K562 (cell line): ENCODE measurements around the gene SEMA4F. TPM values are rescaled to one million over a fixed set of nuclear protein-coding genes. Genes with fewer than 3 reads are reported as not detected.

Experiments used
- ATAC-seq: fragments of 200-7000 bp; cut with Tn5 transposase; 3 replicates; pipeline ENCODE4 v1.9.1; 2020; ENCODE audit warnings: moderate library complexity
- BruUV-seq: library from RNA; stranded (reverse); fragments of 400-500 nt; replicated peaks from 2 replicates; lab custom pipeline; 2021; lab: Mats Ljungman, UMichigan
- CTCF ChIA-PET: fragments of 300-600 bp; formaldehyde crosslinking; extraction: SDS; loops from one replicate; lab custom pipeline; 2021; ENCODE audit warnings: low intra/inter-chr PET ratio; lab: Yijun Ruan, JAX
- POLR2A ChIA-PET: fragments of 300-600, 350-650 bp; sonication (Branson Sonifier 250); formaldehyde crosslinking; extraction: SDS; loops from one replicate; lab custom pipeline; 2021; ENCODE audit warnings: antibody characterized with exemption, inconsistent platforms; lab: Yijun Ruan, JAX
- DNase-seq, 4 experiments: peaks; one replicate each; pipeline versions ENCODE4 v3.0.0 to v3.0.0-alpha.2; 2011 to 2018; ENCODE audit warnings: low spot score in 3 of 4, mixed read lengths in 3 of 4; ENCODE audit errors: extremely low read depth in 1 of 4
- FAIRE-seq: peaks from 2 replicates; lab custom pipeline; 2011; peaks lifted over from hg19 to GRCh38; lab: Jason Lieb, UNC
- H2AFZ ChIP-seq: 2 replicates; pipeline ENCODE4 v1.6.0; 2011; ENCODE audit warnings: low read depth, low read length, control low read depth, inconsistent platforms
- H3K27ac ChIP-seq: fragments of 200-600 bp; 3 replicates; pipeline ENCODE4 v1.8.0; 2011; ENCODE audit warnings: low read depth, mild to moderate bottlenecking, control low read depth, inconsistent platforms, low read length, moderate library complexity, mixed read lengths; ENCODE audit errors: extremely low read depth
- H3K27me3 ChIP-seq, 2 experiments: fragments of 300-600 bp in 1 of 2; 2 replicates in 1 of 2; 3 replicates in 1 of 2; pipeline versions ENCODE4 v1.6.0 to v1.8.0; 2011; ENCODE audit warnings: inconsistent platforms in 2 of 2, low read length in 2 of 2, mild to moderate bottlenecking in 1 of 2, mixed read lengths in 1 of 2, moderate library complexity in 1 of 2; ENCODE audit not compliant: control insufficient read depth in 2 of 2, insufficient read depth in 2 of 2
- H3K36me3 ChIP-seq: fragments of 300-600 bp; 3 replicates; pipeline ENCODE4 v1.8.0; 2011; ENCODE audit warnings: mild to moderate bottlenecking, low read length, inconsistent platforms; ENCODE audit not compliant: control insufficient read depth, insufficient read depth
- H3K4me1 ChIP-seq, 2 experiments: fragments of 200-600 bp in 1 of 2; replicated peaks in 1 of 2; 2 replicates in 1 of 2; 3 replicates in 1 of 2; pipeline versions ENCODE4 v1.5.1 to v1.8.0; 2011; ENCODE audit warnings: inconsistent platforms in 2 of 2, low read length in 2 of 2, mild to moderate bottlenecking in 1 of 2, mixed read lengths in 1 of 2, moderate library complexity in 1 of 2; ENCODE audit not compliant: control insufficient read depth in 2 of 2, insufficient read depth in 2 of 2
- H3K4me2 ChIP-seq: 2 replicates; pipeline ENCODE4 v1.6.1; 2011; ENCODE audit warnings: low read length, control low read depth, inconsistent platforms, mixed read lengths; ENCODE audit not compliant: insufficient read depth
- H3K4me3 ChIP-seq: fragments of 200-600 bp; sonication (generic), shearing (Covaris generic); 2 replicates; pipeline ENCODE4 v1.5.1; 2016; ENCODE audit warnings: control low read depth, inconsistent platforms
- H3K79me2 ChIP-seq: fragments of 200-600 bp; 3 replicates; pipeline ENCODE4 v1.8.0; 2011; ENCODE audit warnings: low read length, inconsistent platforms; ENCODE audit not compliant: control insufficient read depth, insufficient read depth
- H3K9ac ChIP-seq, 2 experiments: 2 replicates each; pipeline versions ENCODE4 v1.6.0 to v1.6.1; 2011; ENCODE audit warnings: low read depth in 2 of 2, low read length in 2 of 2, control low read depth in 1 of 2, inconsistent platforms in 1 of 2, mild to moderate bottlenecking in 1 of 2, mixed read lengths in 1 of 2; ENCODE audit not compliant: insufficient read depth in 1 of 2
- H3K9me1 ChIP-seq: one replicate; pipeline ENCODE4 v1.6.0; 2011; ENCODE audit warnings: inconsistent platforms, mild to moderate bottlenecking, low read length, moderate library complexity; ENCODE audit not compliant: control insufficient read depth, insufficient read depth
- H3K9me3 ChIP-seq: replicated peaks from 2 replicates; pipeline ENCODE4 v1.5.1; 2011; ENCODE audit warnings: low read depth, low read length, inconsistent platforms; ENCODE audit not compliant: control insufficient read depth, insufficient read depth
- H4K20me1 ChIP-seq: replicated peaks from 2 replicates; pipeline ENCODE4 v1.6.1; 2011; ENCODE audit warnings: low read length, inconsistent platforms, mixed read lengths; ENCODE audit not compliant: control insufficient read depth, insufficient read depth
- DACH1 ChIP-seq: fragments of 450-650 bp; IDR thresholded peaks from 2 replicates; pipeline ENCODE4 v1.6.1; 2018; ENCODE audit not compliant: partially characterized antibody
- LCOR ChIP-seq: sonication (generic); formaldehyde crosslinking; IDR thresholded peaks from 2 replicates; pipeline ENCODE4 v1.8.0; 2022; ENCODE audit warnings: mild to moderate bottlenecking, missing genetic modification reagents
- RFX1 ChIP-seq: fragments of 450-650 bp; IDR thresholded peaks from 2 replicates; pipeline ENCODE4 v1.6.1; 2016; ENCODE audit warnings: mild to moderate bottlenecking, moderate library complexity
- WGBS: fragments of 100-300 bp; shearing (Covaris generic); methylation state at CpG from one replicate; pipeline ENCODE4 v1.1.6; 2016; ENCODE audit warnings: low coverage, mixed read lengths; ENCODE audit not compliant: insufficient coverage; ENCODE audit errors: missing lambda C conversion rate; 5-methylcytosine and 5-hydroxymethylcytosine counted together
- in situ Hi-C: fragments of 300-500 bp; cut with MboI; formaldehyde crosslinking; loops from 4 replicates; pipeline ENCODE4 v1.15.0; 2018; ENCODE audit warnings: inconsistent platforms, mixed read lengths
- intact Hi-C: fragments of 100-400 bp; cut with micrococcal nuclease; formaldehyde crosslinking; loops from 2 replicates; pipeline ENCODE4 v1.14.2; 2022
- polyA plus RNA-seq, 8 experiments: library from polyadenylated mRNA; depleted of rRNA in 4 of 8; stranded (reverse) in 5 of 8; unstranded in 3 of 8; fragments of >200 nt; fragmentation: Nextera tagmentation in 2 of 8; fragmentation: Illumina TruSeq in 1 of 8; extraction: Ambion mirVana in 2 of 8; extraction: Trizol in 1 of 8; gene quantifications; 2 replicates each; pipeline versions ENCODE4 v1.2.1 to v1.2.3, GENCODE V29; 2011 to 2014; ENCODE audit warnings: inconsistent platforms in 1 of 8, missing spikeins in 1 of 8
- total RNA-seq, 7 experiments: library from RNA; depleted of rRNA in 6 of 7; stranded (reverse); fragments of >200 nt in 6 of 7; fragmentation: Illumina TruSeq in 2 of 7; extraction: Trizol in 2 of 7; gene quantifications; 2 replicates each; pipeline versions ENCODE4 v1.2.1 to v1.2.3, GENCODE V29; 2011 to 2021; ENCODE audit warnings: low replicate concordance in 1 of 7
- TF ChIP-seq, protein P1 (sequence below): fragments of 200-400 bp; formaldehyde crosslinking; IDR thresholded peaks from 2 replicates; pipeline ENCODE4 v1.6.1; 2017; ENCODE audit warnings: mild to moderate bottlenecking, low read depth, low read length, moderate library complexity
- TF ChIP-seq, protein P2 (sequence below): fragments of 450-650 bp; IDR thresholded peaks from 2 replicates; pipeline ENCODE4 v1.6.1; 2016

SEMA4F gene
- total and polyA plus RNA-seq, 9 of the 15 experiments (the other 6 are each of a cell fraction or from before 2014, with no cell fraction given) = 0.08 to 1.6 (median 0.33) TPM

DNA sequence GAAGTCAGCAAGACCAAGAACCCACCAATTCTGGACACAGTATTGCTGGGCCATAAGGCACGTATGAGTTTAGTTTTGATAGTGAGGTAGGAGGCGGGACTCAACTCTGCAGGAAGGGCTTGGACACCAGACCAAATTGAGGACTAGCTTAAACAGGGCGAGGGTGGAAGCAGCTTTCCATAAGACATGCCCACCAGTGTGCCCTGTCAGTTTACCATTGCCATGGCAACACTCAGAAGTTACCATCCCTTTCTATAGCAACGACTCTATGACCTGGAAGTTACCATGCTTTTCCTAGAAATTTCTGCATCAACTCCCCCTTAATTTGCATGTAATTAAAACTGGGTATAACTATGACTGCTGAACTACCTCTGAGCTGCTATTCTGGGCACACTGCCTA is 8.7 kb upstream of the SEMA4F start:
- H3K4me3 ChIP-seq = no peak overlapping the region
- peaks cover 0 to 2% of the 10 kb centered on the region in 2 experiments; a peak in 1 of 5 replicates for H3K27me3 ChIP-seq
- H3K27ac ChIP-seq = no peak overlapping the region
- BruUV-seq = no TSS peak
- no peak overlapping the region for H3K4me2 ChIP-seq
- intact Hi-C loops = no loop called here
- no peak for DNase-seq
- peak overlapping the region; percentile 54; the same call in 1 of the 2 replicates for H2AFZ ChIP-seq
- TF ChIP-seq, protein P1, sequence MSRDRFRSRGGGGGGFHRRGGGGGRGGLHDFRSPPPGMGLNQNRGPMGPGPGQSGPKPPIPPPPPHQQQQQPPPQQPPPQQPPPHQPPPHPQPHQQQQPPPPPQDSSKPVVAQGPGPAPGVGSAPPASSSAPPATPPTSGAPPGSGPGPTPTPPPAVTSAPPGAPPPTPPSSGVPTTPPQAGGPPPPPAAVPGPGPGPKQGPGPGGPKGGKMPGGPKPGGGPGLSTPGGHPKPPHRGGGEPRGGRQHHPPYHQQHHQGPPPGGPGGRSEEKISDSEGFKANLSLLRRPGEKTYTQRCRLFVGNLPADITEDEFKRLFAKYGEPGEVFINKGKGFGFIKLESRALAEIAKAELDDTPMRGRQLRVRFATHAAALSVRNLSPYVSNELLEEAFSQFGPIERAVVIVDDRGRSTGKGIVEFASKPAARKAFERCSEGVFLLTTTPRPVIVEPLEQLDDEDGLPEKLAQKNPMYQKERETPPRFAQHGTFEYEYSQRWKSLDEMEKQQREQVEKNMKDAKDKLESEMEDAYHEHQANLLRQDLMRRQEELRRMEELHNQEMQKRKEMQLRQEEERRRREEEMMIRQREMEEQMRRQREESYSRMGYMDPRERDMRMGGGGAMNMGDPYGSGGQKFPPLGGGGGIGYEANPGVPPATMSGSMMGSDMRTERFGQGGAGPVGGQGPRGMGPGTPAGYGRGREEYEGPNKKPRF = no peak
- TF ChIP-seq, protein P2, sequence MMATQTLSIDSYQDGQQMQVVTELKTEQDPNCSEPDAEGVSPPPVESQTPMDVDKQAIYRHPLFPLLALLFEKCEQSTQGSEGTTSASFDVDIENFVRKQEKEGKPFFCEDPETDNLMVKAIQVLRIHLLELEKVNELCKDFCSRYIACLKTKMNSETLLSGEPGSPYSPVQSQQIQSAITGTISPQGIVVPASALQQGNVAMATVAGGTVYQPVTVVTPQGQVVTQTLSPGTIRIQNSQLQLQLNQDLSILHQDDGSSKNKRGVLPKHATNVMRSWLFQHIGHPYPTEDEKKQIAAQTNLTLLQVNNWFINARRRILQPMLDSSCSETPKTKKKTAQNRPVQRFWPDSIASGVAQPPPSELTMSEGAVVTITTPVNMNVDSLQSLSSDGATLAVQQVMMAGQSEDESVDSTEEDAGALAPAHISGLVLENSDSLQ = 0 out of 2 replicates have a peak, but pooled peaks have one; percentile 8
- TF ChIP-seq LCOR (CRISPR knock-in tag) (no peak), DACH1 (no peak), RFX1 (peak; percentile 67)
- TF ChIP-seq, all 486 proteins: peak for 2
- H3K4me1 ChIP-seq = peaks cover 0 to 6% of the 10 kb centered on the region in 2 experiments; a peak in 2 of 5 replicates
- in situ Hi-C loops = no loop called here
- H3K9ac ChIP-seq = no peak overlapping the region; a peak in 1 of 4 replicates
- POLR2A ChIA-PET = no interaction called here
- H3K79me2 ChIP-seq = no peaks in the 10 kb centered on the region
- H3K9me3 ChIP-seq = peaks cover 3% of the 10 kb centered on the region; the same call in 1 of the 2 replicates
- H3K9me1 ChIP-seq = no peaks in the 10 kb centered on the region
- no peaks in the 10 kb centered on the region for H3K36me3 ChIP-seq
- 16% methylated on average over 4 of the region's 4 CpGs for WGBS
- FAIRE-seq = no peak
- CTCF ChIA-PET = no interaction called here
- H4K20me1 ChIP-seq = no peaks in the 10 kb centered on the region
- ATAC-seq = no peak
